Activated T-cell treated with anti-CD3 and anti-CD28 coated beads for 48 hours (primary cell): Measurements from ENCODE around the gene EVA1A.
"Not testable (repeated sequence)": the region's sequence is repeated elsewhere in the genome, so short reads cannot be mapped to it uniquely, and the experiment has no call there.

ENCODE experiments used
- DNase-seq: peaks from one replicate; pipeline ENCODE4 v3.0.0-alpha.2; 2020; ENCODE audit warnings: low read depth

The EVA1A gene

GRCh38 chr2:75517547-75518230 is 43.0 kb downstream of the EVA1A start:
- no peak for DNase-seq

- DNase-seq: no peak
These were observed 44.1 kb downstream of the EVA1A start for GRCh38 chr2:75516378-75517360.

DNA sequence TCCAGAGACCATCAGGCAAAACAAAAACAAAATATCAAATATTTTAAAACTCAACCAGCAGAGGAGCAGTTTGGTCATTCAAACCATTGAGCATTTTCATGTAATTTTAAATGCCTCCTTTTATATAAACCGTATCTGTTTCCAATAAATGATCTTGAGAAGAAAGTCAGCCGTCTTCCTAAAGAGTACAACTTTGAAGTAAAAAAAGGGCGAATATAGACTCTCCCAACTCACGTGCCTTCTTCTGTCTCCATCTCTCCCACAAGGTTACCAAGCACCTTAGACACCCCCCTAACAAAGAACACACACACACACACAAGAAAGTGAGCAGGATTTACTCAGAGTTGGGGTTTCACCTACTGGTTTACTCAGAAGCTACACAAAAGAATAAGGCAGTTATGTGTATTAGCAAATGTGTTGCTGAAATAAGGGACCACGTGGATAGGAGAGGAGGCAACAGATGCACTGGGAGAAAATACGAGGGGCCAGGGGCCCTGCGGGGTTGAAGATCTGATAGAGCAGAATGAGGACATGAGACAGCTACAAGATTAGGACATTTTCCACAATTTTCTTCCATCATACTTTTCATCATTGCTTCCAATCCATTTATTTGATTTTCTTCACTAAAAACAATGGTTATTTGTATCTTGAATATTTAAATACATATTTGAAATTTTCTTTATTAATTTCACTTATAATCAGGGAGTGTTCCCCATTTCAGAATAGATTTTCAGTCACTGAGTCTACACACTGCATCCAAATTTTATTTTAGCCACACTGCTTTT is 45.0 kb downstream of the EVA1A start:
- no peak for DNase-seq

DNA sequence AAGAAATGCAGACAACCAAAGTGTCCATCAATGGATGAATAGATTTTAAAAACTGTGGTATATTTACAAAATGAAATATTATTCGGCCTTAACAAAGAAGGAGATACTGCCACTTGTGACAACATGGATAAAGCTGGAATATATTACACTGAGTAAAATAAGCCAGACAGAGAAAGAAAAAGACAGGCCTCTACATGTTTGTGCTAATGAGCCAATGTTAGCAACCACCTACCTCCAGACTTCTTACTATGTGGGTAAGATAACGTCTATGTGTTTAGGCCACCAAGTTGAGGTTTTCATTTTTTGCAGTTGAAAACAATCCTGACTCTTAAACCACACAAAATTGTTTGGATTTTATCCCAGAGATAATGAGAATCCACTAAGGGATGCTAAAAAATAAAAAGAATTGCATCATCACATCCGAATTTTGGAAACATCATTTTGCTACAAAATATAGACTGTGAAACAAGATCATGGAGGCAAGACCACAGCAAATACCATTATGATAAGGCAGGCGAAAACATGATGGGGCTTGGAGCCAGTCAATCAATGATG is 47.0 kb downstream of the EVA1A start:
- no peak for DNase-seq

GRCh38 chr2:75512455-75513212 is 48.1 kb downstream of the EVA1A start:
- no peak for DNase-seq

- DNase-seq: no peak
These were observed 54.5 kb downstream of the EVA1A start for GRCh38 chr2:75506101-75506697.

- no peak for DNase-seq
These were observed 55.7 kb downstream of the EVA1A start for GRCh38 chr2:75505012-75505411.

- DNase-seq: no peak
These were observed 57.6 kb downstream of the EVA1A start for GRCh38 chr2:75503048-75503607.

GRCh38 chr2:75500633-75501032 is 60.1 kb downstream of the EVA1A start:
- no peak for DNase-seq

GRCh38 chr2:75499534-75499933 is 61.2 kb downstream of the EVA1A start:
- no peak for DNase-seq

DNA sequence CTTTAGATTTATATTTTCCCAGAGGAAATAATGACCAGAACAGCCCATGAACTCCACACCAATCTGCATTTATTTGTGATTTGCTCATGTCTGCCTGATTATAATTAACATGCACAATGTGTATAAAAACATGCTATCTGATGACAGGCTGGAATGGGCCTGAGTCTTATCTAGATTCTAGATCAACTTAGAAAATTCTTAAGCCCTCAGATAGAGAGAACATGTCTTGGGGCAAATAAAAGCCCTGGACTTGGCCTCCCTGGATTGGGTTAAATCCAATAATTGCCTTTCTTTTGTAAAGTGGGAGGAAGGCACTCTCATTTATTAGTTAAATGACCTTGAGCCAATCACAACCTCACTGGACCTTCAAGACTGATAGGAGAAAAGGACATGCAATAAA is 61.8 kb downstream of the EVA1A start:
- no peak for DNase-seq

- DNase-seq: no peak
These were observed 63.5 kb downstream of the EVA1A start for GRCh38 chr2:75497256-75497655.

DNA sequence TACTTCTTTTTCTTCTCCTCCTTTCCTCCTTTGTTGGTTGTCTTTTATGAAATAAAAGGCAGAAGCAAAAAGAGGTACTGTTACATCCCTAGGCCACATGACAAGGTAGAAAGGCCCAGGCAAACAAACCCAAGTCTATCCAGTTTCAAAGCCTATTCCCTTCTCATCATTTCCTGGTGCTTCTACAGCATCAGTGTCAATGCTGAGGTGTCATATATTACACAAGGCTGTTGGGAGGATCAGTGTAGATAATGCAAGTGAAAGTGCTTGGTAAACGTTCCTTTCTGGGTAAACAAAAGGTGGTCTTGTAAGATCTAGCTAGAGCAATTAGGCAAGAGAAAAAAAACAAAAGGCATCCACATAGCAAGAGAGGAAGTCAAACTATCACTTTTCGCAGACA is 64.9 kb downstream of the EVA1A start:
- DNase-seq: no peak

DNA sequence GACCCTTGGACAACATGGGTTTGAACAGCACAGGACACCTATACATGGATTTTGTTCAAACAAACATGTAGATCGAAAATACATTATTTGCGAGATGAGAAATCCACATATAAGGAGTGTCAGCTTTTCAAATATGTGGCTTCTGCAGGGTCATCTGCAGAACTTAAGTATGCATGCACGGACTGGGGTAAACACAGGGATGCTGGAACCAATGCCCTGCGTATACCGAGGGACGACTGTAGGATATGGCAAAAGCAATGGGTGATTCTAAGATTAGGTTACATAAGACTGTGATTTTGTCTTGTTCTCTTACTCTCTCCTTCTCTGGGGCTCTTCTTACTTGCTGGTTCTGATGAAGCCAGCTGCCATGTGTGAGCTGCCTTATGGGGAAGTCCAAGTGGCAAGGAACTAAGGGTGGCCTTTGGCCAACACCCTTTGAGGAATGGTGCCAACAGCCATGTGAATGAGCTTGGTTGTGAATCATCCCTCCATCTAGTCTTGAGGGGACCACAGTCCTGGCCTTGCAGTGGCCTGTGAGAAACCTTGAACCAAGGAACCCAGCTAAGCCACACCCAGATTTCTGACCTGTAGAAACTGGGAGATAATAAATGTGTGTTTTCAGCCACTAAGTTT is 66.5 kb downstream of the EVA1A start:
- DNase-seq: no peak

GRCh38 chr2:75493230-75493629 is 67.5 kb downstream of the EVA1A start:
- no peak for DNase-seq

DNA sequence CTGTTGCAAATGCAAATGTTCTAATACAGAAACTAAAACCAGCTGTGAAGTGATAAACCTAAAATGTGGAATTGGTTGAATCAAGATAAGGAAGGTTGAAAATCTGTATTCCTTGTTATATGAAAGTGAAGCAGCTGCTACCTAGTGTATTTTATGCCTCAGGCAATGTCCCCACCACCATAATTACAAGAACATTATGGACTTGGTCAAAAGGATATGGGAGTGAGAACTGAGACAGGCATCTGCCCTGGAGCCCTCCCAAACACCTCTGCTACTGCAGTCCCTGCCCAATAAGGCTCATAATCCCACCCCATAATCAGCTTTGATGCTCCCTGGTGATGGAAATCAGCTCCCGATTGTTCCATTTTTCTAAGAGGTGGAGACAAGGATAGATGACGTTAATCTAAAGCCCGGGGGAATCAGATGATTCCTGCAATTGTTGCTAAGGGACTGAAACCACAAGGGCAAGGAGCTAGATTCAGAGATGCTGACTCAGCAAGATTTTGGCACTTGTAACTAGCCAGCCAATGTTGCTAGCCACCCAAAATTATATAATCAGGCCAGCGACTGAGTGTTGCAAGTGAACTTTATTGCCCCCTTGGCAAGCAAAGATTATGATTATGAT is 69.5 kb downstream of the EVA1A start:
- no peak for DNase-seq

GRCh38 chr2:75489721-75490120 is 71.0 kb downstream of the EVA1A start:
- DNase-seq: no peak

DNA sequence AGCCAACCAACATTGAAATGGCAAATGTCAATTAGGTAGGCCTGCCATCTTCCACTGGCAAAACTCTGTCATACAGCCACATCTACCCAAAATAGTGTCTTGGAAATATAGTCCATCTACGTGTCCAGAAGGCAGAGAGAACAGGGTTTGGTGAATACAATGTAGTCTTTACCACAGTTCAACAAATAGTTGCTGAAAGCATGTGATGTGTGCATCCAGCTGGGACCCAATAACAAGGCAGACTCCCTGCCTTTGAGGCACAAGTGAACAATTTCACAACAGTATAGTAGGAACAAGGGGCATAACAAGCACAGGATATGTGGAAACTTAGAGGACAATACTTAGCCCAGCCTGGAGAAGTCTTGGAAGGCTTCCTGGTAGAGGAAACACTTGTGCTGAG is 72.6 kb downstream of the EVA1A start:
- no peak for DNase-seq

DNA sequence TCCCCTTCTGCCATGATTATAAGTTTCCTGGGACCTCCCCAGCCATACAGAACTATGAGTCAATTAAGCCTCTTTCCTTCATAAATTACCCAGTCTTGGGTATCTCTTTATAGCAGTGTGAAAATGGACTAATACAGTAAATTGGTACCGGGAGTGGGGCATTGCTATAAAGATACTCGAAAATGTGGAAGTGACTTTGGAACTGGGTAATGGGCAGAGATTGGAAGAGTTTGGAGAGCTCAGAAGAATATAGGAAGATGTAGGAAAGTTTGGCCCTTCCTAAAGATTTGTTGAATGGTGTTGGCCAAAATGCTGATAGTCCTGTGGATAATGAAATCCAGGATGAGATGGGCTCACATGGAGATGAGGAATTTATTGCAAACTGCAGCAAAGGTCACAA is 74.0 kb downstream of the EVA1A start:
- not testable (repeated sequence) for DNase-seq

DNA sequence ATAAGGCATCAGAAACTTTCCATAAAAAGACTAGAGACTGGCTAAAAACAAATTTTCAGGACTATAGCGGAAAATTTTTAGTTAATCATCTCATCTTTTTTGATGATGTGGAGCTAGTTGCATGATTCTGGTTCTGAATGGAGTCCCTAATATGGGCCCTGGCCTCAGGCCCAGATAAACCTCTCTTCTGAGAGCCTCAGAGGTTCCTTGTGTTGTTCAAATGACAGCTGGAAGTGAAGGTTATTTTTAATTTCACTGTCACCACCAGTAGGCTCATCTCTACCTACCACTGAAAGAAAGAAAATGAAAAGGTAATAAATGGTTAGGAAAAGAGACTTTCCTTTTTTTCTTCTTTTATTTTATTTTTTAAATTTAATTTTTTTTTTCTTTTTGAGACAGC is 75.9 kb downstream of the EVA1A start:
- no peak for DNase-seq
